Esophagus squamous epithelium (tissue), 5 donors: ENCODE measurements around the gene ASAP2. TPM values are rescaled to one million over a fixed set of nuclear protein-coding genes. Genes with fewer than 3 reads are reported as not detected.

Experiments
- DNase-seq: peaks from one replicate; lab custom pipeline; 2025; lab: John Stamatoyannopoulos, UW
- H3K27ac ChIP-seq, 4 donors: fragments of 200-600 bp; sonication (generic); one replicate each; pipeline ENCODE4 v1.5.1; 2016 to 2019; ENCODE audit warnings: mild to moderate bottlenecking in 1 of 4
- H3K27me3 ChIP-seq, 4 donors: fragments of 200-600 bp; sonication (generic); 1 replicate in 3 of 4; 2 replicates in 1 of 4; pipeline versions ENCODE4 v1.5.1 to v1.6.0; 2017 to 2021; ENCODE audit warnings: antibody characterized with exemption in 1 of 4
- H3K36me3 ChIP-seq, 3 donors: fragments of 200-600 bp; sonication (generic); one replicate each; pipeline ENCODE4 v1.5.1; 2016 to 2019
- H3K4me1 ChIP-seq, 3 donors: fragments of 200-600 bp; sonication (generic); one replicate each; pipeline ENCODE4 v1.5.1; 2017 to 2019
- H3K4me3 ChIP-seq, 4 donors: fragments of 200-600 bp; sonication (generic); 1 replicate in 3 of 4; 2 replicates in 1 of 4; pipeline ENCODE4 v1.5.1; 2016 to 2019; ENCODE audit warnings: mild to moderate bottlenecking in 2 of 4, moderate library complexity in 1 of 4
- H3K9me3 ChIP-seq, 3 donors: fragments of 200-600 bp; sonication (generic); one replicate each; pipeline ENCODE4 v1.5.1; 2016 to 2019
- POLR2A ChIP-seq, 4 donors: fragments of 450-650 bp; IDR thresholded peaks; one replicate each; pipeline ENCODE4 v1.6.1; 2017; ENCODE audit warnings: antibody characterized with exemption in 4 of 4, mild to moderate bottlenecking in 4 of 4, moderate library complexity in 3 of 4
- WGBS, 2 donors: methylation state at CpG; one replicate each; pipeline ENCODE4 v1.1.5; 2018; 5-methylcytosine and 5-hydroxymethylcytosine counted together
- intact Hi-C: fragments of 100-400 bp; cut with DNase I; formaldehyde crosslinking; loops from one replicate; pipeline ENCODE4 v1.15.0; 2022
- total RNA-seq, 4 donors: library from RNA; depleted of rRNA; stranded (reverse); fragments of >200 nt; gene quantifications; one replicate each; pipeline ENCODE4 v1.1.0, GENCODE V29; 2016
- TF ChIP-seq, protein P1 (sequence below), 6 experiments: fragments of 450-650 bp in 4 of 6; fragments of 200-600 bp in 2 of 6; sonication (generic) in 2 of 6; IDR thresholded peaks; one replicate each; pipeline ENCODE4 v1.5.1; 2016 to 2019; ENCODE audit warnings: antibody characterized with exemption in 6 of 6, mild to moderate bottlenecking in 4 of 6, moderate library complexity in 4 of 6
- donor health status: DM: yes; HTN: yes; CAD: no.

Gene ASAP2
- total RNA-seq, 4 donors from 2014 or later = 3.3 to 15.3 (median 6.9) TPM

DNA sequence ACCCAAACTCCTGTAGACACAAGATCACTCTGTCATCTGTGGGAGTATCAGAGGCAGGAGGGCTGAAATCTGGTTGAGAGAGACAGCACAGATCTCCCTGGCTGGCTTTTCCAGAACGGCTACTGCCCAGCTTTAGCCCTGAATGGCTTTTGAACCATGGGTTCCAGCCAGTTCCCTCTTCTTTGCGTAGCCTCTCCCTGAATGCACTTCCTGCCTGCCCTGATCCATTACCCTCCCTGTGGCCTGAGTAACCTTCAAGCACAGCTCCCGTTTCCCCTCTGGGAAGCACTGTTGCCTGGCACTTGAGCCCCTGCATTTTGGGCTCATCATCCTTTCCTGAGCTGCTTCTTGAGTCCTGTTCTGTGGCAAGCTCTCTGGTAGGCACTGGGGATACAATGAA, 68.8 kb downstream of the ASAP2 start:
- no peaks in the 10 kb centered on the region for H3K27me3 ChIP-seq
- WGBS, 2 donors = 63 to 67% methylated on average over 3 of the region's 3 CpGs
- H3K4me1 ChIP-seq = peaks cover 0 to 43% (median 15%) of the 10 kb centered on the region in 3 donors
- intact Hi-C loops = no loop called here
- no peak overlapping the region for H3K4me3 ChIP-seq
- H3K9me3 ChIP-seq = peaks cover 0 to 4% (median 0%) of the 10 kb centered on the region in 3 donors
- H3K36me3 ChIP-seq = peaks cover 0 to 6% (median 0%) of the 10 kb centered on the region in 3 donors
- TF ChIP-seq, protein P1, sequence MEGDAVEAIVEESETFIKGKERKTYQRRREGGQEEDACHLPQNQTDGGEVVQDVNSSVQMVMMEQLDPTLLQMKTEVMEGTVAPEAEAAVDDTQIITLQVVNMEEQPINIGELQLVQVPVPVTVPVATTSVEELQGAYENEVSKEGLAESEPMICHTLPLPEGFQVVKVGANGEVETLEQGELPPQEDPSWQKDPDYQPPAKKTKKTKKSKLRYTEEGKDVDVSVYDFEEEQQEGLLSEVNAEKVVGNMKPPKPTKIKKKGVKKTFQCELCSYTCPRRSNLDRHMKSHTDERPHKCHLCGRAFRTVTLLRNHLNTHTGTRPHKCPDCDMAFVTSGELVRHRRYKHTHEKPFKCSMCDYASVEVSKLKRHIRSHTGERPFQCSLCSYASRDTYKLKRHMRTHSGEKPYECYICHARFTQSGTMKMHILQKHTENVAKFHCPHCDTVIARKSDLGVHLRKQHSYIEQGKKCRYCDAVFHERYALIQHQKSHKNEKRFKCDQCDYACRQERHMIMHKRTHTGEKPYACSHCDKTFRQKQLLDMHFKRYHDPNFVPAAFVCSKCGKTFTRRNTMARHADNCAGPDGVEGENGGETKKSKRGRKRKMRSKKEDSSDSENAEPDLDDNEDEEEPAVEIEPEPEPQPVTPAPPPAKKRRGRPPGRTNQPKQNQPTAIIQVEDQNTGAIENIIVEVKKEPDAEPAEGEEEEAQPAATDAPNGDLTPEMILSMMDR (IDR thresholded peaks at IDR 0.05) = no peak
- no peak for TF ChIP-seq POLR2A (IDR thresholded peaks at IDR 0.05)
- no peak for DNase-seq
- peak overlapping the region in 2 of 4 donors; percentile 40 to 48 for H3K27ac ChIP-seq

DNA sequence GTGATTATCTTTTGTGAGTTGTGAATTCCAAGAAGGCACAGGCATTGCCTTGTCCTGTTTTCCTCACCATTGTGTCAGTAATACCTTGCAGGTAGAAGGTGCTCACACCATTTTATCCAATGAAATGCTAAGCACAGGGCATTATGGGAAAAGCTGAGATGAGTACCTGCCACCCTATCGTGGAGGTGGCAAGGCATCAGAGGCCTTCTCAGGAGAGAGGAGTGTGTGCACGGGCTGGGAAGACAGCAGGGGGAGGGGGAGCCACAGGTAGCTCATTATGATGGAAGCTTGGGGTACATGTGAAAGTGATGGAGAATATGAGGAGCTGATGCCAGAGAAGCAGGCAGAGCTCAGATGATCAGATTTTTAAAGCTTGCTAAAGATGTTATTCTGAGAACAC, 69.5 kb downstream of the ASAP2 start:
- intact Hi-C loops = no loop called here
- Histone ChIP-seq H3K4me3 (no peak overlapping the region), H3K4me1 (peaks cover 0 to 43% (median 15%) of the 10 kb centered on the region in 3 donors), H3K36me3 (peaks cover 0 to 12% (median 0%) of the 10 kb centered on the region in 3 donors), H3K9me3 (peaks cover 0 to 4% (median 0%) of the 10 kb centered on the region in 3 donors), H3K27ac (no peak overlapping the region), H3K27me3 (no peaks in the 10 kb centered on the region)
- WGBS, 2 donors = 90 to 95% methylated on average over 2 of the region's 2 CpGs
- no peak for DNase-seq
- TF ChIP-seq POLR2A (IDR thresholded peaks at IDR 0.05) = no peak
- TF ChIP-seq, protein P1 (IDR thresholded peaks at IDR 0.05) = no peak

DNA sequence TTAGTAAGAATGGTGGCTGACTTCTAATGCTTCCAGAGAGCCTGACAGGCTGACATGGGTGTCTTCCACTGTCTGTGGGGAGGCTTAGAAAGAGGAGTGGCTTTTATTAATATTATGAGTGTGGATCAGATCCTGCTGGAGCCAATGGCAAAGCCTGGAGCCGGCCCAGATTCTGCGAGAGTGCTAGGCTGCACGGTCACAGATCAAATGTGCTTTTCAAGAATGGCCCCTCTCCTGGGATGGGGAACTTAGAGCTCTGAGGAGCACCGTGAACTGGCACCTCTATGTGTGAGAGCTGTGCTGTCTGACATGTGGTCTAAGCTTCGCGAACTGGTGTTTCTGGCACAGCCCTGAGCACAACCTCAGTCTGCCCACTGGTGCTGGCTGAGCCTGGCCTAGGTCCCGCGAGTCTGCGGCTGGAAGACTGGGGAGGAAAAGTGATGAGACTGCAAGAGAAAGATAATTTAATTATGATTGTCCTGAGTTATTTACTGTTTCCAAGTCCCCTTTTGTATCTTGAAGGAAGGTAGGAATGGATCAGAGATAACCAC, 70.4 kb downstream of the ASAP2 start:
- H3K9me3 ChIP-seq = peaks cover 0 to 4% (median 0%) of the 10 kb centered on the region in 3 donors
- WGBS, 2 donors = 90 to 95% methylated on average over 6 to 9 of the region's 9 CpGs
- no peak overlapping the region for H3K4me3 ChIP-seq
- no peak overlapping the region for H3K27ac ChIP-seq
- H3K36me3 ChIP-seq = peaks cover 0 to 20% (median 0%) of the 10 kb centered on the region in 3 donors
- intact Hi-C loops = no loop called here
- no peak for DNase-seq
- TF ChIP-seq, protein P1 (IDR thresholded peaks at IDR 0.05) = no peak
- TF ChIP-seq POLR2A (IDR thresholded peaks at IDR 0.05) = no peak
- no peaks in the 10 kb centered on the region for H3K27me3 ChIP-seq
- peaks cover 0 to 43% (median 15%) of the 10 kb centered on the region in 3 donors for H3K4me1 ChIP-seq

DNA sequence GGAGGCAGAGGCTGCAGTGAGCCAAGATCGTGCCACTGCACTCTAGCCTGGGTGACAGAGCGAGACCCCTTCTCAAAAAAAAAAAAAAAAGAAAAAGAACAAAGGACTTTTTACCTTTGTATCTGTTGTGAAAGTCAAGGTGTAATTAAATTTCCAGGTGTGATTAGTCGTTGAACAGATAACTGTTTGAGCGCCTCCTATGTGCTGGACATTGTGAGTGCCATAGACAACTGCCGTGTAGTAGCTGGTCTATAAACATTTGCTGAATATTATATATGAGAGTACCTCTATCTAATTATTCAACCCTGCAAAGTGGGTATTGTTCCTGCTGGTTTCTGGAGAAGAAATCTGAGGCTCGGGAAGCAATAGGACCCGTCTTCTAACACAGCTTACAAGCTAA, 71.8 kb downstream of the ASAP2 start:
- H3K4me1 ChIP-seq = peaks cover 0 to 41% (median 15%) of the 10 kb centered on the region in 3 donors
- no peak overlapping the region for H3K4me3 ChIP-seq
- no peak for DNase-seq
- 81 to 85% methylated on average over 7 of the region's 7 CpGs for WGBS, 2 donors
- intact Hi-C loops = no loop called here
- no peaks in the 10 kb centered on the region for H3K27me3 ChIP-seq
- H3K36me3 ChIP-seq = peaks cover 0 to 20% (median 0%) of the 10 kb centered on the region in 3 donors
- no peak overlapping the region for H3K27ac ChIP-seq
- H3K9me3 ChIP-seq = no peaks in the 10 kb centered on the region
- TF ChIP-seq POLR2A (IDR thresholded peaks at IDR 0.05) = no peak
- TF ChIP-seq, protein P1 (IDR thresholded peaks at IDR 0.05) = no peak

DNA sequence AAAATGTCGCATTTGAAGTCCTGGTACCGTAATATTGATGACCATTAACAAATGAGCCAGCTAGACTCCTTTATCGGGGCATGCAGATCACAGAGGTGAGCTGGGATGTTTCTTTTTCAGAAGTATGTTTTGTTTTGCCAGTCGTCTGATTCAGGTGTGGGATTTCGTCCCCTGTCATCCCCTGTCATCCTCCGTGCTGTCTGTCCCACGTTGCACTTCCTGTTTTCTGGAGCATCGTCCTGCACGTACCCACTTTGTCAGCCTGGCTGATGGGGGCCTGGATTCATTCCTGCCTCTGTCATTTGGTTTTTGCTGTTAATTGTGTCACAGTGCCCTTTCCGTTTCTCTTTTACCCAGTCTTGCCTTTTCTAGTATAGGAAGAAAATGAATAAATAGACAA, 72.8 kb downstream of the ASAP2 start:
- TF ChIP-seq, protein P1 (IDR thresholded peaks at IDR 0.05) = no peak
- TF ChIP-seq POLR2A (IDR thresholded peaks at IDR 0.05) = no peak
- Histone ChIP-seq H3K36me3 (peaks cover 0 to 20% (median 0%) of the 10 kb centered on the region in 3 donors), H3K27me3 (no peaks in the 10 kb centered on the region), H3K27ac (no peak overlapping the region), H3K4me3 (no peak overlapping the region), H3K4me1 (peaks cover 0 to 37% (median 15%) of the 10 kb centered on the region in 3 donors), H3K9me3 (no peaks in the 10 kb centered on the region)
- intact Hi-C loops = no loop called here
- DNase-seq = no peak
- WGBS, 2 donors = 83 to 88% methylated on average over 9 to 10 of the region's 10 CpGs
